ENCODE results near the gene ERAL1. TPM values are rescaled to one million over a fixed set of nuclear protein-coding genes. Genes with fewer than 3 reads are reported as not detected.

Gene ERAL1
- total RNA-seq, 4 donors from 2014 or later = 24.5 to 38.0 (median 27.7) TPM

DNA sequence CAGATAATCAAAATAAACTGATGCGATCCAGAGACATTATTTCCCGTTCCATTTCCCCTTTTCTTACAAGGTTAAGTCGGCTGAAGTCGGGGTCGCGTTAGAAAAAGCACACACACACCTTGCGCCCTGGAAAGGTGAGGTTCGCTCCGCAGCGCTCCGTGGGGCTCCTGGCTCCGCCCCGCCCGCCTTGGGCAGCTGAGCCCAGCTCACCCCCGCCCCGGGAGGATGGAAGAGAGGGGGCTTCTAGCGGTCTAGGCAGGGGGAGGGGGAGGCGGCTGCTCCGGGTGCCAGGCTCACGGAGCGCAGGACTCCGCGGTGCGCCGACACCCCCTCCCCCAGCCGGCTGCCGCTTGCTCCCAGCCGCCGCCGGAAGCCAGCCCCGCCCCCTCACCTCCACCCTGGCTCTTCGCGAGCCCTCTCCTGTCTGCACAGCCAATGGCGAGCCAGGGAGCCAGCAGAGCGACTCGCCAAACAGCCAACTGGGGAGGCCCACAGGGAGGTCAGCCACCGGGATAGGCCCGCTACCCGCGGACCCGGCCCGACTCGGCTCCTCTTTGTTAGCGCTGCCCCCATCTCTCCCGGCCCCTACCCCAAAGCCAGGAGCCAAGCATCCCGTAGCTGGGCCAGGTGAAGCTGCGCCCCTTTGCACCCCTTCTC, 42.6 kb upstream of the ERAL1 start:
- WGBS = 1% methylated on average over 17 of the region's 47 CpGs
- peak; percentile 98 for DNase-seq (ENCODE audit: extremely low spot score)
- Histone ChIP-seq H3K4me1 (peaks cover 34 to 55% (median 49%) of the 10 kb centered on the region in 4 donors), H3K27me3 (no peaks in the 10 kb centered on the region), H3K4me3 (peak overlapping the region; percentile 82 to 93 (median 87)), H3K36me3 (no peaks in the 10 kb centered on the region), H3K27ac (replicated peaks in 1 of 4) (peak overlapping the region; percentile 89 to 96 (median 94)), H3K9me3 (no peaks in the 10 kb centered on the region)
- intact Hi-C loops (cut with DNase I) = no loop called here
- TF ChIP-seq, protein P1, sequence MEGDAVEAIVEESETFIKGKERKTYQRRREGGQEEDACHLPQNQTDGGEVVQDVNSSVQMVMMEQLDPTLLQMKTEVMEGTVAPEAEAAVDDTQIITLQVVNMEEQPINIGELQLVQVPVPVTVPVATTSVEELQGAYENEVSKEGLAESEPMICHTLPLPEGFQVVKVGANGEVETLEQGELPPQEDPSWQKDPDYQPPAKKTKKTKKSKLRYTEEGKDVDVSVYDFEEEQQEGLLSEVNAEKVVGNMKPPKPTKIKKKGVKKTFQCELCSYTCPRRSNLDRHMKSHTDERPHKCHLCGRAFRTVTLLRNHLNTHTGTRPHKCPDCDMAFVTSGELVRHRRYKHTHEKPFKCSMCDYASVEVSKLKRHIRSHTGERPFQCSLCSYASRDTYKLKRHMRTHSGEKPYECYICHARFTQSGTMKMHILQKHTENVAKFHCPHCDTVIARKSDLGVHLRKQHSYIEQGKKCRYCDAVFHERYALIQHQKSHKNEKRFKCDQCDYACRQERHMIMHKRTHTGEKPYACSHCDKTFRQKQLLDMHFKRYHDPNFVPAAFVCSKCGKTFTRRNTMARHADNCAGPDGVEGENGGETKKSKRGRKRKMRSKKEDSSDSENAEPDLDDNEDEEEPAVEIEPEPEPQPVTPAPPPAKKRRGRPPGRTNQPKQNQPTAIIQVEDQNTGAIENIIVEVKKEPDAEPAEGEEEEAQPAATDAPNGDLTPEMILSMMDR (IDR thresholded peaks at IDR 0.05) = peak in 1 of 3 experiments; percentile 5
- TF ChIP-seq EP300 (IDR thresholded peaks at IDR 0.05) = no peak
- TF ChIP-seq POLR2A (IDR thresholded peaks at IDR 0.05; ENCODE audit: low read depth) = peak; percentile 20
- TF ChIP-seq POLR2AphosphoS5 (IDR thresholded peaks at IDR 0.05) = peak; percentile 50 to 81

DNA sequence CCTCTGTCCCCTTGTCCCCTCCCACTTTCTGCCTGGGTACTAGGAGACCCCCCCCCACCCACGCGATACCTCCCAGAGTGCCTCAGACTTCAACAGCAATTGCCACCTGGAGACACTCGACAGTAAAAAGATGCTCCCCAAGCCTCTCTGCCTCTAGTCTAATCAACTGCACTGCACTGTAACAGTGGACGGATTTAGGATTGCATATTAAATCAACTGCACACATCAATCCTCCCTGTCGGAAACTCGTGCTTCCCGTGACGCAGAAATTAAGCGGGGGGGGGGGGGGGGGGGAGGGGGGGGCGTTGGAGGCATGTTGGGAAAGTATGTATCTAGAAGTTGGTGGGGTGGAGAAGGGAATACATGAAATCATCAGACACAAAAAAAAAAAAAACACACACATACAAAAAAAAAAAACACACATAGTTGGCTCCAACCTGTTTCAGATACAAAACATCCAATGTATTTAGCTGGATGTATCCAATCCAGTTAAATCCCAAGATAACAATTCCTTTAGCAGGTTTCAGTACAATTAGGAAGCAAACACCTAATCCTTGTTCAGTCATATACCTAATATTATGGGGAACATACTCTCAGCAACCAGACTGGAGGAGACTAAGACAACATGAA, 42.0 kb upstream of the ERAL1 start:
- WGBS = under 1% methylated on average over 10 of the region's 10 CpGs
- Histone ChIP-seq H3K27ac (replicated peaks in 1 of 4) (peak overlapping the region; percentile 89 to 96 (median 94)), H3K36me3 (no peaks in the 10 kb centered on the region), H3K4me1 (peaks cover 28 to 48% (median 43%) of the 10 kb centered on the region in 4 donors), H3K27me3 (no peaks in the 10 kb centered on the region), H3K9me3 (no peaks in the 10 kb centered on the region), H3K4me3 (peak overlapping the region; percentile 82 to 93 (median 87))
- no peak for TF ChIP-seq POLR2AphosphoS5 (IDR thresholded peaks at IDR 0.05)
- TF ChIP-seq, protein P1 (IDR thresholded peaks at IDR 0.05) = peak in 1 of 3 experiments; percentile 12
- intact Hi-C loops (cut with DNase I) = no loop called here
- no peak for DNase-seq (ENCODE audit: extremely low spot score)

DNA sequence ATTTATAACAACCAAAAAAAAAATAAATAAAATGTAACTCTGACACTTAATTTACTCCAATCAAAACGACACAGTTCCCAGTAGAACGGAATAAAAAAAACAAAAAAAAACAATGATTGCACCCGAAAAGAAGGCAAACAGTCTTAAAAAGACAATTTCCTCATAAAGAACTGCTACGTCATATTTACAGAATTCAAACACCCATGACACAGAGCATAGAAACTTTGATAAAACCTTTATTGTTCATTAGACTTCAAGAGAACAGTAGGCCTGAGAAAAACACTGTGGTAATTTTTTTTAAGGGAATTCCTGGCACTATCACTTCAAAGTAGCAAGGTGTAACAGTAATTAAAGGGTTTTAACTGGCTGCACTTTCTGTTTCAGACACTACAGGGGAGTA, 38.3 kb upstream of the ERAL1 start:
- 78% methylated on average over 4 of the region's 4 CpGs for WGBS
- no peak for DNase-seq (ENCODE audit: extremely low spot score)
- H3K27me3 ChIP-seq = no peaks in the 10 kb centered on the region
- H3K36me3 ChIP-seq = no peaks in the 10 kb centered on the region
- no peaks in the 10 kb centered on the region for H3K9me3 ChIP-seq
- H3K4me1 ChIP-seq = peaks cover 4 to 15% (median 11%) of the 10 kb centered on the region in 4 donors
- no peak overlapping the region for H3K4me3 ChIP-seq
- intact Hi-C loops (cut with DNase I) = loop anchor here (5.0 kb wide), 1 partner anchor 36 kb away; no protein-coding TSS in a partner anchor
- H3K27ac ChIP-seq (replicated peaks in 1 of 4) = no peak overlapping the region
- TF ChIP-seq POLR2AphosphoS5 (IDR thresholded peaks at IDR 0.05) (no peak), POLR2A (IDR thresholded peaks at IDR 0.05; ENCODE audit: low read depth) (no peak), EP300 (IDR thresholded peaks at IDR 0.05) (no peak)
- TF ChIP-seq, protein P1 (IDR thresholded peaks at IDR 0.05) = no peak

DNA sequence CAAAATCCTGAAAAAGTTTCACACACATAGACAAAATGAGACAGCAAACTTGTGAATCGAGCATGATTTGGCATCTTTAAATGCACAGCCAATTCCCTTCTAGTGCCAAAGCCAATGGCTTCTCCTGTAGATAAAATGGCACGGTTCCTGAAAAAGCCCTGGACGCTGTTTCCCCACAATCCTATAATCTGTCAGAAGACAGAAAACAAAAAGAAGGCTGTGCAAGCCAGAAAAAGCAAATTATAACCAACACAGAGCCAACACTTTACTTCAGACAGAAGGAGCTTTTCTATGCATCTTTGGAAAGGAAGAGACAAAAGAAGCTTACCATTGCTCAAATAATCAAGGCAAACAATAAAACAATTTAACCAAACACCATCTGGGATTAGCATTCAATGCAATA, 36.0 kb upstream of the ERAL1 start:
- 74% methylated on average over 3 of the region's 3 CpGs for WGBS
- H3K27ac ChIP-seq (replicated peaks in 1 of 4) = no peak overlapping the region
- H3K27me3 ChIP-seq = no peaks in the 10 kb centered on the region
- intact Hi-C loops (cut with DNase I) = loop anchor here (5.0 kb wide), 1 partner anchor 33 kb away; no protein-coding TSS in a partner anchor
- H3K4me1 ChIP-seq = peaks cover 0 to 7% (median 2%) of the 10 kb centered on the region in 4 donors
- no peaks in the 10 kb centered on the region for H3K36me3 ChIP-seq
- DNase-seq (ENCODE audit: extremely low spot score) = no peak
- no peak for TF ChIP-seq POLR2AphosphoS5 (IDR thresholded peaks at IDR 0.05)
- no peak for TF ChIP-seq EP300 (IDR thresholded peaks at IDR 0.05)
- no peak overlapping the region for H3K4me3 ChIP-seq
- H3K9me3 ChIP-seq = no peaks in the 10 kb centered on the region

DNA sequence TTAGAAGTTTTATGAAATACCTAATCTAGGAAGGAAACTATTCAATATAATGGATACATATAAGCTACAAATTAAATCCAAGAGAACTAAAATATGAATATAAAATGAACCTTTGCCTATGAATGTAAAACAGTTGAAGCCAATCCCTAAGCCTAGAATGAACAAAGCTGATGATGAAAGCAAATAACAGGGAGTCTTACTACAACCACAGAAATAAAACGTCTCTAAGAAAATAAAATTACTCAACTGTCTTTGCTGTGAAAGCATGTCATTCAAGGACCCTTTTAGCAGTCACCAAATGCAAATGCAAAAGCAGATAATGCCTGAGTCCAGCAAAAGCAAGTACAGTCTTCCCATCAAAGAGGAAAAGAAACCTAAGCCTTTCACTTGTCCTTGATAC, 35.2 kb upstream of the ERAL1 start:
- H3K27ac ChIP-seq (replicated peaks in 1 of 4) = no peak overlapping the region
- DNase-seq (ENCODE audit: extremely low spot score) = no peak
- WGBS = 65% methylated on average over 1 of the region's 1 CpG
- H3K9me3 ChIP-seq = no peaks in the 10 kb centered on the region
- TF ChIP-seq POLR2A (IDR thresholded peaks at IDR 0.05; ENCODE audit: low read depth) (no peak), EP300 (IDR thresholded peaks at IDR 0.05) (no peak), POLR2AphosphoS5 (IDR thresholded peaks at IDR 0.05) (no peak)
- TF ChIP-seq, protein P1 (IDR thresholded peaks at IDR 0.05) = no peak
- no peak overlapping the region for H3K4me3 ChIP-seq
- intact Hi-C loops (cut with DNase I) = loop anchor here (5.0 kb wide), 1 partner anchor 33 kb away; no protein-coding TSS in a partner anchor
- no peaks in the 10 kb centered on the region for H3K27me3 ChIP-seq
- no peaks in the 10 kb centered on the region for H3K36me3 ChIP-seq
- peaks cover 0 to 7% (median 2%) of the 10 kb centered on the region in 4 donors for H3K4me1 ChIP-seq

Data from esophagus muscularis mucosa (tissue), 4 donors.